ENCODE measurements around the gene UBAC2.
"Not testable (repeated sequence)": the region's sequence is repeated elsewhere in the genome, so short reads cannot be mapped to it uniquely, and the experiment has no call there.

UBAC2 gene

GRCh38 chr13:99227331-99227900 lies 26.8 kb downstream of the UBAC2 start:
- H3K9me3 ChIP-seq, result no peaks in the 10 kb centered on the region
- H3K4me3 ChIP-seq, result no peak overlapping the region
- no peaks in the 10 kb centered on the region for H3K36me3 ChIP-seq (replicated peaks)
- in situ Hi-C loops (cut with MboI; ENCODE audit: low sequenced_read_pairs), result no loop called here
- H3K4me1 ChIP-seq, result peaks cover 3% of the 10 kb centered on the region
- no peaks in the 10 kb centered on the region for H3K27me3 ChIP-seq (ENCODE audit: low read depth)
- DNase-seq (ENCODE audit: low spot score in 2 of 2), result no peak

DNA sequence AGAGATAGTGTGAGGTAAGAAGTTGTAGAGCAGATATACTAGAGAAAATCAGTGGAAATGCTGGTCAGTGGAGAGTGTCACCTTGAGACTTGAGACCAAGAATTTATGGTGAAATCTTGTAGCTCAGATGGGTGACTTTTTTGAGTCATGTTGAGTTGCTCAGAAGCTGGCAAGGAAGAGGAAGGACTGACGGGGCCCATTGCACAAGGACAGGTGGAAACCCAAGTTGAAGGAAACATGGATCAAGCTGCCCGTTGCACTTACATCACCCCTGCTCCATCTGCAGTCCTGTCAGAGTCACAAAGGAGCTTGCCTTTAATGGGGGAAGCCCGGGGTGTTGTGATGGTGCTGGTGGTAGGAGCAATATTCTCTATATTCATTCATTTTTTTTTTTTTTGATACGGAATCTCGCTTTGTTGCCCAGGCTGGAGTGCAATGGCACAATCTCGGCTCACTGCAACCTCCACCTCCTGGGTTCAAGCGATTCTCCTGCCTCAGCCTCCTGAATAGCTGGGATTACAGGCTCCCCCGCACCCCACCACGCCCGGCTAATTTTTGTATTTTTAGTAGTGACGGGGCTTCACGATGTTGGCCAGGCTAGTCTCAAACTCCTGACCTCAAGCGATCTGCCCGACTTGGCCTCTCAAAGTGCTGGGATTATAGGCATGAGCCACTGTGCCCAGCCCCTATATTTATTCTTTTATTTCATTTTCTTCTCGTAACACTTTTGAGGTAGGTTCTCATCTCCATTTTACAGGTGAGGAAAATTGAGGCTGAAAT lies 27.4 kb downstream of the UBAC2 start:
- in situ Hi-C loops (cut with MboI; ENCODE audit: low sequenced_read_pairs), result no loop called here
- Histone ChIP-seq H3K9me3 (no peaks in the 10 kb centered on the region), H3K27me3 (ENCODE audit: low read depth) (no peaks in the 10 kb centered on the region), H3K36me3 (replicated peaks) (no peaks in the 10 kb centered on the region), H3K4me3 (no peak overlapping the region), H3K4me1 (peaks cover 3% of the 10 kb centered on the region)
- no peak for DNase-seq (ENCODE audit: low spot score in 2 of 2)

- H3K4me1 ChIP-seq, result peaks cover 3% of the 10 kb centered on the region
- H3K36me3 ChIP-seq (replicated peaks), result no peaks in the 10 kb centered on the region
- DNase-seq (ENCODE audit: low spot score in 2 of 2), result no peak
- H3K27me3 ChIP-seq (ENCODE audit: low read depth), result no peaks in the 10 kb centered on the region
- no peaks in the 10 kb centered on the region for H3K9me3 ChIP-seq
- in situ Hi-C loops (cut with MboI; ENCODE audit: low sequenced_read_pairs), result no loop called here
- H3K4me3 ChIP-seq, result no peak overlapping the region
These were observed 28.4 kb downstream of the UBAC2 start for GRCh38 chr13:99228737-99229691.

DNA sequence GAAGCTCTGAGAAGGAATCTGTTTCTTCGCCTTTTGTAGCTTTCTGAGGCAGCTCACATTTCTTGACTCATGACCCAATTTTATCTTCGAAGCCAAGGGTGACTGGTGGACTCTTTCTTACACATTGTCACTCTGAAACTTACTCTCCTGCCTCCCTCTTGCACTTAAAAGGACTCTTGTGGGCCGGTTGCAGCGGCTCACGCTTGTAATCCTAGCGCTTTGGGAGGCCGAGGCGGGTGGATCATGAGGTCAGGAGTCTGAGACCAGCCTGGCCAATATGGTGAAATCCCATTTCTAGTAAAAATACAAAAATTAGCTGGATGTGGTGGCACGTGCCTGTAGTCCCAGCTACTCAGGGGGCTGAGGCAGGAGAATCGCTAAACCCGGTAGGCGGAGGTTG lies 29.9 kb downstream of the UBAC2 start:
- DNase-seq (ENCODE audit: low spot score in 2 of 2); in situ Hi-C loops (cut with MboI; ENCODE audit: low sequenced_read_pairs): not testable (repeated sequence)

DNA sequence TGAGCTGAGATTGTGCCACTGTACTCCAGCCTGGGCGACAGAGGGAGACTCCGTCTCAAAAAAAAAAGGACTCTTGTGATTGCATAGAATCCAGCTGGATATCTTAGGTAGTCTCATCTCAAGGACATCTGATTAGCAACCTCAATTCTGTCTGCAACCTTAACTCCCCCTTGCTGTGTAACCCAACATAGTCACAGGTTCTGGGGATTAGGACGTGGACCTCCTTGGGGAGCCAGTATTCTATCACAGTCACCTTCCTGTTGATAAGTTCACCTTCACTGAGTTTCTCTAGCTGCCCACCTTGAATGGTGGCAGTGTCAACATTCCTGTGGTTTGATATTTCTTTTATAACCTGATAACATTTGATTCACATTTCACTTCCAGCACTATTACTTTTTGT lies 30.3 kb downstream of the UBAC2 start:
- Histone ChIP-seq H3K4me1 (peaks cover 16% of the 10 kb centered on the region), H3K4me3 (no peak overlapping the region), H3K9me3 (no peaks in the 10 kb centered on the region), H3K36me3 (replicated peaks) (no peaks in the 10 kb centered on the region), H3K27me3 (ENCODE audit: low read depth) (no peaks in the 10 kb centered on the region)
- in situ Hi-C loops (cut with MboI; ENCODE audit: low sequenced_read_pairs), result no loop called here
- DNase-seq (ENCODE audit: low spot score in 2 of 2), result no peak

More for the DNA sequence above, 29.9 kb downstream of the UBAC2 start:
- H3K9me3 ChIP-seq; H3K36me3 ChIP-seq (replicated peaks); H3K4me3 ChIP-seq; H3K27me3 ChIP-seq (ENCODE audit: low read depth): not testable (repeated sequence)
- H3K4me1 ChIP-seq, result peaks cover 12% of the 10 kb centered on the region

DNA sequence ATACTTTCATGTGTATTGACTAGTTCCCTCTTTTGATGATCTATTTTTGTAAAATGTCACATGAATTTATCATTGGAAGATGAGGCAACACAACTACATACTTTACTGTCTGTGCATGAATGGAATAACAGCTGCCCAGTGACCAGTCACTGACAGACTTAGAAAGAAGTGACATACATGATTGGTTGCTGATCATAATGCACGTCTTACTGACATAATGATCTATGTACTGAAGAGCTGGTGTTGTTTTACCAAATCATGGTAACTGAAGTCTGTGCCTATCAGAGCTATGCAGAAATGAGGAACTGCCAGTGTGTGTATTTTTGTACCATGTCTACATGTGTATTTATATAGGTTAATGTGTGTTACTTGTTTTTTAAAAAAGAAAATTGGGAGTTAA lies 31.1 kb downstream of the UBAC2 start:
- H3K4me3 ChIP-seq, result no peak overlapping the region
- in situ Hi-C loops (cut with MboI; ENCODE audit: low sequenced_read_pairs), result no loop called here
- H3K36me3 ChIP-seq (replicated peaks), result no peaks in the 10 kb centered on the region
- H3K4me1 ChIP-seq, result peaks cover 21% of the 10 kb centered on the region
- no peak for DNase-seq (ENCODE audit: low spot score in 2 of 2)
- H3K9me3 ChIP-seq, result no peaks in the 10 kb centered on the region
- H3K27me3 ChIP-seq (ENCODE audit: low read depth), result no peaks in the 10 kb centered on the region

- in situ Hi-C loops (cut with MboI; ENCODE audit: low sequenced_read_pairs), result no loop called here
- Histone ChIP-seq H3K9me3 (no peaks in the 10 kb centered on the region), H3K4me1 (peaks cover 18% of the 10 kb centered on the region), H3K4me3 (no peak overlapping the region), H3K27me3 (ENCODE audit: low read depth) (no peaks in the 10 kb centered on the region), H3K36me3 (replicated peaks) (peaks cover 20% of the 10 kb centered on the region)
- DNase-seq (ENCODE audit: low spot score in 2 of 2), result no peak
These were observed 37.5 kb downstream of the UBAC2 start for GRCh38 chr13:99237981-99238662.

DNA sequence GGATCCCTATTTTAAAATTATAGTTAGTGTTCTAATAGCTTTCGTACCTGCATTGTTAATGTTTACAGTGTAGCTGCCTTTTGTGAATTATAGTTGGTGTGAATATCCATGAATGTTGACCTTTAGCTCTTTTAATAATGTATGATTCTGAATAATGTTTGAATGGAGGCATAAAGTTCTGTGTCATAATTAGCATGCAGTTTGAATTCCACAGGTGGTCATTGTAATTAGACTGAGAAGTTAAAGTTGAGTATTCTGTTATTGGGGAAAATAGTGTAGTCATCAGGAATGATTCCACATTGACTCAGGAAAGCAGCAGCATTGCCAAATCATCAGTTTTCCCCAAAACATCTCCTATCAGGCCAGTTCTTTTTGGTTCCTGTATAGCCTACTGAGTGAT lies 45.4 kb downstream of the UBAC2 start:
- peaks cover 12% of the 10 kb centered on the region; the same call in 1 of the 2 replicates for H3K36me3 ChIP-seq (replicated peaks)
- no peak for DNase-seq (ENCODE audit: low spot score in 2 of 2)
- H3K9me3 ChIP-seq, result no peaks in the 10 kb centered on the region
- in situ Hi-C loops (cut with MboI; ENCODE audit: low sequenced_read_pairs), result no loop called here
- H3K4me1 ChIP-seq, result peaks cover 13% of the 10 kb centered on the region
- H3K4me3 ChIP-seq, result no peak overlapping the region
- H3K27me3 ChIP-seq (ENCODE audit: low read depth), result no peaks in the 10 kb centered on the region

DNA sequence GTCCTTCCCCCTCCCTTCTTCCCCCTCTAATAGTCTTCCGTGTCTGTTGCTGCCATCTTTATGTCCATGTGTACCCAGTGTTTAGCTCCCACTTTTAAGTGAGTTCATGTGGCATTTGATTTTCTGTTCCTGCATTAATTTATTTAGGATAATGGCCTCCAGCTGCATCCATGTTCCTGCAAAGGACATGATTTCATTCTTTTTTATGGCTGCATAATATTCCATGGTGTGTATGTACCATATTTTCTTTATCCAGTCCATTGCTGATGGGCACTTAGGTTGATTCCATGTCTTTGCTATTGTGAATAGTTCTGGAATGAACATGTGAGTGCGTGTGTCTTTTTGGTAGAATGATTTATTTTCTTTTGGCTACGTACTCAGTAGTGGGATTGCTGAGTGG lies 48.5 kb downstream of the UBAC2 start:
- H3K27me3 ChIP-seq (ENCODE audit: low read depth); H3K4me3 ChIP-seq; DNase-seq (ENCODE audit: low spot score in 2 of 2); in situ Hi-C loops (cut with MboI; ENCODE audit: low sequenced_read_pairs); H3K9me3 ChIP-seq; H3K36me3 ChIP-seq (replicated peaks): not testable (repeated sequence)
- peaks cover 24% of the 10 kb centered on the region for H3K4me1 ChIP-seq

GRCh38 chr13:99249606-99250005 lies 49.0 kb downstream of the UBAC2 start:
- H3K9me3 ChIP-seq; DNase-seq (ENCODE audit: low spot score in 2 of 2); H3K4me3 ChIP-seq; H3K27me3 ChIP-seq (ENCODE audit: low read depth); in situ Hi-C loops (cut with MboI; ENCODE audit: low sequenced_read_pairs); H3K36me3 ChIP-seq (replicated peaks): not testable (repeated sequence)
- H3K4me1 ChIP-seq, result peaks cover 24% of the 10 kb centered on the region

- peaks cover 8% of the 10 kb centered on the region; the same call in 1 of the 2 replicates for H3K36me3 ChIP-seq (replicated peaks)
- no peak overlapping the region for H3K4me3 ChIP-seq
- no peaks in the 10 kb centered on the region for H3K27me3 ChIP-seq (ENCODE audit: low read depth)
- in situ Hi-C loops (cut with MboI; ENCODE audit: low sequenced_read_pairs), result no loop called here
- H3K9me3 ChIP-seq, result no peaks in the 10 kb centered on the region
- peak in 1 of 2 experiments; percentile 89 for DNase-seq (ENCODE audit: low spot score in 2 of 2)
- peaks cover 24% of the 10 kb centered on the region for H3K4me1 ChIP-seq
These were observed 50.5 kb downstream of the UBAC2 start for GRCh38 chr13:99250982-99251825.

GRCh38 chr13:99251921-99252320 lies 51.3 kb downstream of the UBAC2 start:
- no peak for DNase-seq (ENCODE audit: low spot score in 2 of 2)
- in situ Hi-C loops (cut with MboI; ENCODE audit: low sequenced_read_pairs), result no loop called here
- Histone ChIP-seq H3K9me3 (no peaks in the 10 kb centered on the region), H3K4me1 (peaks cover 24% of the 10 kb centered on the region), H3K4me3 (no peak overlapping the region), H3K36me3 (replicated peaks) (peaks cover 8% of the 10 kb centered on the region; the same call in 1 of the 2 replicates), H3K27me3 (ENCODE audit: low read depth) (no peaks in the 10 kb centered on the region)

- in situ Hi-C loops (cut with MboI; ENCODE audit: low sequenced_read_pairs), result no loop called here
- H3K4me3 ChIP-seq, result no peak overlapping the region
- H3K4me1 ChIP-seq, result peaks cover 23% of the 10 kb centered on the region
- DNase-seq (ENCODE audit: low spot score in 2 of 2), result no peak
- H3K9me3 ChIP-seq, result no peaks in the 10 kb centered on the region
- peaks cover 5% of the 10 kb centered on the region; the same call in 1 of the 2 replicates for H3K36me3 ChIP-seq (replicated peaks)
- no peaks in the 10 kb centered on the region for H3K27me3 ChIP-seq (ENCODE audit: low read depth)
These were observed 54.2 kb downstream of the UBAC2 start for GRCh38 chr13:99254830-99255229.
